ENCODE measurements around the gene COL13A1. TPM values are rescaled to one million over a fixed set of nuclear protein-coding genes. Genes with fewer than 3 reads are reported as not detected.

COL13A1 gene
- total RNA-seq, 1 donor from 2014 or later: 5.3 TPM

GRCh38 chr10:69848454-69848853, 46.7 kb downstream of the COL13A1 start:
- DNase-seq: no peak

GRCh38 chr10:69849825-69850224, 48.1 kb downstream of the COL13A1 start:
- no peak for DNase-seq

DNA sequence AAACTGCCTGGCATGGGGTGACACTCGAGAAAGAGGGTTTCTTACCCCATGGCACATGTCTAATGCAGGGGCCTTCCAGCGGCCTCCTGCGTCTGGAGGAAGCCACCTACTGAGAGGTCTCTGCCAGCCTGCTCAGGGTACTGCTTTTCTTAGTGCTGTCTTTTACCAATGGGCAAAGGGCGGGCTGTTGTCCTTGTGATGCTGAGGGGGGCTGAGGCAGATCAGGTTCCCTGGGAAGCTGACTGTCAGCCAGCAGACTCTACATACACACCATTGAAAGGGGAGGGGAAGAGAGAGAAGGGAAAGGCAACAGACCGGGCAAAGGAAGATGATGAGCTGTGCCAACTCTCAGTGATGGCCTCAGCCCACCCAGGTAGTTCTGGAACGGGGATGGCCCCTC, 48.7 kb downstream of the COL13A1 start:
- DNase-seq: no peak

DNA sequence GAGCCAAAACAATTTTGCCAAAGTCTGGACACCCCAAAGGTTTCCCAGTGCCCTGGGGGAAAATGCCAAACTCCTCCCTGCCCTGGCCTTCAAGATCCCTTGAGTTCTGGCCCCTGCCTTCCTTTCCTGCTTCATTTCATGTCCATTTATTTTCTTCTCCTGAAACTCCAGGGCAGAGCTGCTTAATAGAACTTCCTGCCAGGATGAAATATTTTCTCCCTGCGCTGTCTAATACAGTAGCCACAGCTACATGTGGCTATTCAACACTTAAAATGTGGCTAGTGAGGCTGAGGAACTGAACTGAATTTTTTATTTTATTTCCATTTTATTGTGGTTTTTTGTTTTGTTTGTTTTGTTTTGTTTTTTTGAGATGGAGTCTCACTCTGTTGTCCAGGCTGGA, 49.6 kb downstream of the COL13A1 start:
- no peak for DNase-seq

GRCh38 chr10:69853064-69853463, 51.4 kb downstream of the COL13A1 start:
- DNase-seq: no peak

DNA sequence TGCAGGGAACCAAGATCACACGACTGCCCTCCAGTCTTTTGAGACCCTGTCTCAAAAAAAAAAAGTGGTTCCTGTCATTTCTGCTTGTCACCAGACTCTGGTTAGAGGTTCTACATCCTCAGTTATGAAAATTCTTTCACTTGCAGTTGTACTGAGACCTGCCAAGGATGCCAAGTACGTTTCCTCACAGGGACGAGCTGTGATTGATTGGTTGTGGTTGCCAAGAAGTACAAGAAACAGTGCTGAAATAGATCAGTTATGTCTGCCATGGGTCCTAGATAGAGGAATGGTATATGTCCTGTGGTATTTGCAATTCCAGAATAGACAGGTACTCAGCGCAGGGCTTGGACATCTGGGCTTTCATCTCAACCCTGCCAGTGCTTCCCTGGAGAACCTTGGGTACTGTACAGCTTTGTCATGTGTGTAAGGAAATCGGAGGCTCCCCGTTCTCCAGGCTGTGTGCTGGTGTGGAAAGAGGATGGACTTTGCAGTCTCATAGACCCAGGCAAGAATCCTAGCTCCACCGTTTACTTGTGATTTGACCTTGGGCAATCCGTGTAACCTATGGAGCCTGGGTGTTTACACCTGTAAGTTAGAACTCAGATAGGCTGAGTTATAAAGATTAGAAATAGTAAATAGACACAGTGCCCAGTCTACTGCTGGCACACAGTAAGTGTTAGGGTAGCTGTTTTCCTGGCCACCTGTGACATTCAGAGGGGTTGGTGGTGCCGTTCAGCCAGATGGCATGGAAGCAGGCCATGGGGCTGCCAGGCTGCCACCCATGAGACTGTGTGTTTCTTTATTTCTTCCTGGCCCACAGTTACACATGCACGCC, 53.0 kb downstream of the COL13A1 start:
- DNase-seq: no peak

- no peak for DNase-seq
These were observed 53.8 kb downstream of the COL13A1 start for GRCh38 chr10:69855346-69856111.

DNA sequence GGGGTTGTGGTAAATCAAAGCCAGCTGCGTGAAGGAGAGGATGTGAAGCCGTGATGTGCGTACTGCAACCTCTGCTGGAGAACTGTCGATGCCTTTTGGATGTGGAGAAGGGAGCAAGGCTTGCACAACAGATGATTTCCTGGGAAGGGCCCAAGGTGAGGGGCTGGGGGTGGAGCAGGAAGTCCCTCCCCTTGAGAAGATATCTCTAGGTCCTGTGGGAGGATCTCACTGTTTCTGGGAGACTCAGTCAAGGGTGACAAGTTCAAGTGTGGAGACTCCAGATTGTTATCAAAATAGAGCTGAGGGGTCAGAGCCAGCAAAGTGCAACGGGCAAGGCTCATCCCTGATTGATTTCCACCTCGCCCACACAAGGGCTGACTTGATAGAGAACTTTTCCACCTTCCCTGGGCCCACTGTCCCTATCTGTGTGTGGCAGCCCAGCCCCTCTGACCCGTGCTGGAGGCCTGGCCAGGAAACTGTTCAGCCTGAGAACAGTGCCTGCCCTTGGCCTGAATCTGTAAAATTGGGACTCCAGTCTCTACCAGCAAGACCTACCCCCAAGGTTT, 55.0 kb downstream of the COL13A1 start:
- DNase-seq: no peak

DNA sequence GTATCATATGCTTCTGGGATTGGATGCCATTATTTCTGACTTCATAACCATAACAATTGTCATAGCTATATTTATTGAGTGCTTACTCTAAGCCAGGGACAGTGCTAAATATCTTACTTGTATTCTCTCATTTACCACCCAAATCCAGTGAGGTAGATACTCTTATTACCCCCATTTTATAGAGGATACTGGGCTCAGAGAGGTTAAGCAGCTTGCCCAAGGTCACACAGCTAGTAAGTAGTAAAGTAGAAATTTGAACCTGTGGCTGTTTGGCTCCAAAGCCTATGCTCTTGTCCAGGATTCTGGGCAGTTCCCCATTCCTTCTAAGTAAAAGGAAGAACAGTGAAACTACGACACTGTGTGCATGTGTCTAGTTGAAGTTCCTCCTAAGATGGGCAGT, 56.5 kb downstream of the COL13A1 start:
- no peak for DNase-seq

- DNase-seq: no peak
These were observed 58.6 kb downstream of the COL13A1 start for GRCh38 chr10:69860271-69860670.

DNA sequence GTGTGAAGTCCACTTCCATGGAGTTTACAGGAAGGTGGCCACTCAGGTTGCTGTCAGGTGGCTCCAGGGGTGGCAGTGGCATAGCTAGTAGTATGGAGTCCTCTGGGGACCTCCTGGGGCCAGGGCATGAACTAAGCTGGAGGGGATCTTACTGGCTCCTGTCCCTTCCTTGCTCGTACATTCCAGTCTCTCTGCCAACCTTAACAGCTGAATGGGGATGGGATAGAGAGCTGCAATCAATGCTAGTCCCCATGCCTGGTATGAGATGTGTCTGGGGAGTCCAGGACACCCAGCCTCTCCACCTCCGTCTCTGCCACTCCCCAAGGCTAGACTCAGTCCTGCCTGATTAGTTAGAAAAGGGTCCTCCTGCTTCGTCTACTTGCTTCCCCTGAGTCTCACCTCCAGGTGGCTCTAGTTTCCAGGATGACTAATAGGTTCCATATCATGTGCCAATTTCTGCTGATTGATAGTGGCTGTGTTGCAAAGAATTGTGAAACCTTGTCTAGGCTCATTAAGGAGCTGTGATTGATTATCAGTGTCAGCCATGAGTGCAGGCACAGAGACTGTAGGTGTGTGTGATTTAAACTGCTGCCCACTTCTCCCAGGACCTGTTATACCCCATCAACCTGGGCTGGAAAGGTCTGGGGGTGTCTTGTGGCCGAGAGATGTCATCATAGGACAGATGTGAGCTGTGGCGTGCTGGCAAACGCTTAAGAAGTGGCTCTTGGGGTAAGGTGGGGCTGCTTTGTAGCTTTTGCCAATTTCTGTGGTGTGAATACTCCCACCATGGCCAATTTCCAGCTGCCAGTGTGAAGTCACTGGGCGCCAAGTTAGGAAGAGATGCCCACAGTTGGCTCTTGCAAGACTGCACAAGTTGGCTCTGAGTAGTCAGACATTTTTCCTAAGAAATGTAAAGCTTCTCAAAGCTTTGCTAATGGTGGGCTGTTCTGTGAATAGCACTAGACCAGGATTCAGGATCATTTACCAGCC, 59.8 kb downstream of the COL13A1 start:
- DNase-seq: peak; percentile 95

DNA sequence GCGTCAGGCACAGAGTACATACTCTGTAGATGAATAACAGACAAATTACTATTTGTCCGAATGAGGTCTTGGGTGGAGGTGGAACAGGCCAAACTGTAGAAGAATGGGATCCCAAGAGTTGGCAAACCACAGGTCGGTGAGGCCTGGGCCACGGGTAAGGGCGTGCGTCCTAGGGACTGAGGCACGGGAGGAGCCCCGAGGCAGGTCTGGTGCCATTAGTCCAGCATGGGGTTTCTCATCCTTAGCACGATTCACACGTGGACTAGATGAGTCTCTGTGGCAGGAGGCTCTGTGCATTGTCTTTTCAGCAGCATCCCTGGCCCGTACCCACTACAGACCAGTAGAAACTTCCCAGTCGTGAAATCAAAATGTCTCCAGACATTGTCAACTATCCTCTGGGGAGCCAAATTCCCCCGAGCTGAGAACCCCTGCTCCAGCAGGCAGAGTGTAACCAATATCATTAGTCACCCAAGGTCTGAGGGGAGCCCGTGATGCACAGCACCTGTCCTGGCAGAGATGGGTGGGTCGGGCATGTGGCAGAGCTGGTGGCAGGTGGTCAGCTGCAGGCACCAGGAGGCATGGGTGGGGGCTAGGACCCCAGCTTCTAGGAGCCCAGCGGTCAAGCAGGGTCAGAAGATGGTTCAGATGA, 61.3 kb downstream of the COL13A1 start:
- DNase-seq: no peak

GRCh38 chr10:69863580-69863979, 61.9 kb downstream of the COL13A1 start:
- peak; percentile 47 for DNase-seq

DNA sequence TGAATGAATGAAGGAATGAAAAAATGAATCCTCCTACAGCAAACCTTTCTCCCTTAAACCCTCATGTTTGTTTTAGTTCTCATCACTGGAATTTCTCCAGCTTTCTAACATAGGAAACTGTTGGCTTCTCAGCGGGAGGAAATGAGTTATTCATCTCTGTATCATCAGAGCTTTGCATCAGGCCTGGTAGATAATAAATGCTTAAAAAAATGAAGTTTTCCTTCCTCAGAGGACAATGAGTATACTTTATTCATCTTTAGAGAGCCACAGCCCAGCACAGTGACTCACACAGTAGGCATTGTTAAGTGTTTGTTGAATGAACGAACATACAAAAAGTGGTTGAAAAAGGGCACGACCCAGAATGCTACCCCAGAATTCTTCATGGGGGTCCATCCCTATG, 62.6 kb downstream of the COL13A1 start:
- DNase-seq: peak; percentile 82

- DNase-seq: no peak
These were observed 63.7 kb downstream of the COL13A1 start for GRCh38 chr10:69865450-69865849.

DNA sequence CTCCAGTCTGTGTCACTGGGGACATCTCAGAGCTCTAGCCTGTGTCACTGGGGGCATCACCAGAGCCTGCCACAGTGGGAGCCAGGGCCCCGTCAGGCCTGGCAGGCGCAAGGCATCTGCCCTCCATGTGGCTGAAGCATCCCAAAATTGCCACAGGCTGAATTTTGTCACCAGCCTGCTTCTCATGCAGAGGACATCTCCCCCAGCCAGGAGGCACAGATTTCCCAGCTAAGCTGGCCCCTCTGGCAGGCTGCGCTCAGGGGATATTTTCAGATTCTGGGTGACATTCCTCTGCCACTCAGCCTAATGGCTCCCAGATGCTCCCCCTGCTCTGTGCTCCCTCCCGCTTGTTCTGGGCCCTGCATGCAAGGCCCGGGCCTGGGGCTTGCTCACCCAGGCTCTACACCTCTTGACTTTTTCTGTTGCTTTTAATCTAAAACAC, 64.6 kb downstream of the COL13A1 start:
- no peak for DNase-seq

- DNase-seq: peak; percentile 67
These were observed 65.2 kb downstream of the COL13A1 start for GRCh38 chr10:69866688-69867461.

GRCh38 chr10:69867699-69868558, 66.2 kb downstream of the COL13A1 start:
- DNase-seq: no peak

- DNase-seq: no peak
These were observed 67.1 kb downstream of the COL13A1 start for GRCh38 chr10:69868821-69869220.

Measured in dermis blood vessel endothelial cell (primary cell).